Right lung (tissue), 10 donors: Measurements from ENCODE around the gene PMCH. TPM values are rescaled to one million over a fixed set of nuclear protein-coding genes. Genes with fewer than 3 reads are reported as not detected.
"Not testable (repeated sequence)": the region's sequence is repeated elsewhere in the genome, so short reads cannot be mapped to it uniquely, and the experiment has no call there.

ENCODE experiments used
- DNase-seq, 2 donors: peaks; one replicate each; pipeline ENCODE4 v3.0.0-alpha.2; 2013
- long read RNA-seq, 8 donors: transcript quantifications; one replicate each; lab custom pipeline, GENCODE V29; 2026
- polyA plus RNA-seq, 5 donors: library from polyadenylated mRNA; unstranded; fragments of 120-200 nt; gene quantifications; one replicate each; pipeline versions ENCODE4 v1.2.1 to v1.2.3, GENCODE V29; 2013; ENCODE audit warnings: inconsistent platforms in 1 of 5, low replicate concordance in 1 of 5; ENCODE audit not compliant: insufficient read length in 5 of 5, insufficient read depth in 1 of 5

Gene PMCH, protein sequence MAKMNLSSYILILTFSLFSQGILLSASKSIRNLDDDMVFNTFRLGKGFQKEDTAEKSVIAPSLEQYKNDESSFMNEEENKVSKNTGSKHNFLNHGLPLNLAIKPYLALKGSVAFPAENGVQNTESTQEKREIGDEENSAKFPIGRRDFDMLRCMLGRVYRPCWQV
- polyA plus RNA-seq, result 1 to 10 TPM in 1 of 5 donors, under 1 TPM in 3, not detected in 1; 0.23 to 1.0 (median 0.63) TPM
- long read RNA-seq, donor 1, partial matches to known transcripts, result 53 of 53 reads
- long read RNA-seq, donor 1, other reads (novel, unspliced or antisense), result 0 of 53 reads
- long read RNA-seq, donor 2, result 0 reads
- long read RNA-seq, donor 3, result 0 reads
- long read RNA-seq, donor 4, result 0 reads
- long read RNA-seq, donor 5, result 0 reads
- long read RNA-seq, donor 6, result 0 reads
- long read RNA-seq, donor 7, result 0 reads
- long read RNA-seq, donor 8, result 0 reads

DNA sequence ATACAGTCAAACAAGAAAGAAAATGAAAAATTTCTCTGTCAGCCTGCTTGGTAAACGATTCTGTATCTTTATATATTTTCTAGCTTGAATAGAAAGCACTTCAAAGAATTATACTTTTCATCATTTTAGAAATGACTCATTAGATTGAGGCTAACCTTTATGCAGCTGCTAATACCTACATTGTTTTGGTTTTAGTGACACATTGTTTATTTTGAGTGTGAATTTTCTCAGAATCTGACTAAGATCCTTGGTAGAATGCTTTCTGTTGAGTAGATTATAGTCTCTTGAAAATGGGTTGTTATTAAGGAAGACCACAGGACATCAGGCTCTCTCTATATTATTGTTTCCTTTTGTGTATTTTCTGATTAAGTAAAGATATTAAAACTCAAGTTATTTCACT, at the start of gene PMCH:
TSS of gene PMCH (minus strand) at position 45 of the 400 bp plus-strand sequence. CDS start 63 bp downstream, outside the sequence.
- DNase-seq, result no peak

GRCh38 chr12:102240859-102241258, 43.2 kb upstream of the PMCH start:
- DNase-seq, result not testable (repeated sequence)

- DNase-seq, result no peak
Measured at GRCh38 chr12:102234599-102234998, 37.0 kb upstream of the PMCH start.

DNA sequence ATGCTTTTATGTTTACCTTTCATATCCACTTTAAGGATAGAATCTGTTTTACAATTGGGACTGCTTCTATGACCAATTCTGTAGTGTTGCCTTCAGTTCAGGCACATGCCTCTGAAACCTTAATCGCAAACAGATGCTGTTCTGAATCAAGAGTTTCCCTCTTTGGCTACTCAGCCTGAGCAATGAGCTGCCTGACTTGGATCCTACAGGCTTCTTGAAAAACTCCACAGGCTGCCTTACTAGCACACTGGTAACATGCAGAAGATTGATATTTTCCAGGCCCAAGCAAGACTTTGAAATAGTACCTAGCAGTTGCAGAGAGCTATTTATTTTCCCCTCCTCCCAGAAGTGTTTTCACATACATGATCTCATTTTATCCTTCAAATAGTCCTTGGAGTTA, 34.8 kb upstream of the PMCH start:
- no peak for DNase-seq

DNA sequence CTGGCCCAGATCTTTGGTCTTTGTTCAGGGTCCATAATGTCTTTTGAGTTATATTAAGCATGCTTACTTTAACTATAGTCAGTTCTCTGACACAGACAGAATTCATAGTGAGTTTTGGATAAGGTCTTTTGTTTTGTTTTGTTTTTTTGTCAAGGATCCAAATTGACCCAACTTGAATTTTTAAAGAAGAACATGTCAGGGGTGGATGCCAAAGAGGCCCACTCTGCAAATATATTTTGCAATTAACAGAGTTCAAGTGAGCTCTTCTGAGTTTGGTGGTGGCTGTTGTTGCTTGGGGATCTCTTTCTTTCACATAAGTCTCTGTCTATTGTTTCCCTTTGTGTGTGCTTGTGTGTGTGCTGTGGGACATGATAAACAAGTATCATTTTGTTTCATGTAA, 34.4 kb upstream of the PMCH start:
- no peak for DNase-seq

- no peak for DNase-seq
Measured at GRCh38 chr12:102227954-102228353, 30.3 kb upstream of the PMCH start.

GRCh38 chr12:102220736-102221135, 23.1 kb upstream of the PMCH start:
- no peak for DNase-seq

GRCh38 chr12:102215992-102216691, 18.5 kb upstream of the PMCH start:
- DNase-seq, result no peak

DNA sequence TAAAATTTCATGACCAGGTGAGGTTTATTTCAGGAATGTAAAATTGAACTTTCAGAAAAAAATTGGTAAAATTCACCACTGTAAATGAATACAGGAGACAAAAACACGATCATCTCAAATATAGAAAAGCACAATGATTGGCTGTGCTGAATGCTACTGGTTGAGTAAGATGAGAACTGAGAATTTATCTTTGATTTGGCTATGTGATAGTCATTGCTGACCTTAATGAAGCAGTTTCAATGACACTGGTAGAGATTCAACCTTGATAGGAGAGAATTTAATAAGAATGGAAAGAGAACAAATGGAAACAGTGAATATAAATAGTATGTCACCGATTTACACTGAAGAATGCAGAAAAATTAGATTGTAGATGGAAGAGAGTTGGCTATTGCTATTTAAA, 6.4 kb upstream of the PMCH start:
- no peak for DNase-seq

- DNase-seq, result no peak
Measured at GRCh38 chr12:102202556-102202955, 4.9 kb upstream of the PMCH start.

- no peak for DNase-seq
Measured at GRCh38 chr12:102201436-102202061, 3.9 kb upstream of the PMCH start.

- no peak for DNase-seq
Measured at GRCh38 chr12:102195826-102196225, 1.8 kb downstream of the PMCH start.

DNA sequence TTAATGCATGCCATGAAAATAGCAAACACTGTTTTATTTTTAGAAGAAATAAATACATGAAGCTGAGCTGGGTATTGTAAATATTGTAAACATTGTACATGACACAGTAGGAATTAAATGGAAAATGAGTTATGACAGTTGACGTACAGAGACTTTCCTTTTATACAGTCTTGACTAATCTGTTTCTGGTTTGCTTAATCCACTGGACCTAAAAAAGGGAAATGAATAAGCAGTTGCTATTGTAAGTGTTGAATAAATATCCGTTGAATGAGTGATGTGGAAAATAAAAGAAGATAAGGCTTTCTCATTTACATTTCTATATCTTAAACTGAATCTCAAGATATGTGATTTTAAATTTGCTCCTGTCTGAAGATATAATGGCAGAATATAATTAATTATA, 15.0 kb downstream of the PMCH start:
- DNase-seq, result no peak

- no peak for DNase-seq
Measured at GRCh38 chr12:102174761-102175160, 22.9 kb downstream of the PMCH start.

DNA sequence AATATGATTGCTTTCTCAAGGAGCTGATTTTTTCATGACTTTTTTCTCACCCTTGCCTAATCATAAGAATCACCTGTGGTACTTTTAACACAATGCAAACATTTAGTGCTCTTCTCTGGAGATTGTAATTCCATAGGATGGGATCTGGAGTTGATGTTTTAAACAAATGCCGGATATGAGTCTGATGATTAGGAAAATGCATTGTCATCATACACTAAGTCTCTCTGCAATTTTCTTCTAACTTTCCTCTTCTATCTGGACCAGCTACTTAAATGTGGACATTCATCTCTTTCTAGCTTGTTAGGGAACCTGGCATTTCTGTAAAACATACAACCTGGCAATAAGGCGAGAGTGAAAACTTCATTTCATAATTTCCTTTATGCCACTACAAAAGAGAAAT, 23.5 kb downstream of the PMCH start:
- DNase-seq, result no peak

- peak; percentile 18 to 33 for DNase-seq
Measured at GRCh38 chr12:102172436-102172835, 25.2 kb downstream of the PMCH start.

DNA sequence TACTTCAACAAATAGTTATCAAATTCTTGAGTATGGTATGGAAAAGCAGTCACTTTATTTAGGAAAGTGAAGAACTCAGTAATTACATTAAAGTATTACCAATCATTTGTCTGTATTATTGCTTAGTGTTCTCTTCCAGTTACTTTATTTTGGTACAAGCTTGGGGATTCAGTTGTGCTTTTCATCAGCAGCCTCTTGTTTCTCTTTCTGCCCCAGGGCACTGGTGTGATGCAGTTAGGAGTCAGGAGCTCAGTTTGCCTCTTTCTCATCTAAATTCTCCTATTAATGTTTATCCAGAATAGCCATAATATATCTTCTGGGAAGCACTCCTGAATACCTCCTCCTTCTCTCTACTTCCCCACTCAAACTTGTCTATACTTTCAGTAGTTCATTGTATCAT, 25.7 kb downstream of the PMCH start:
- DNase-seq, result no peak

- DNase-seq, result peak; percentile 21 to 22
Measured at GRCh38 chr12:102169922-102170621, 27.6 kb downstream of the PMCH start.

DNA sequence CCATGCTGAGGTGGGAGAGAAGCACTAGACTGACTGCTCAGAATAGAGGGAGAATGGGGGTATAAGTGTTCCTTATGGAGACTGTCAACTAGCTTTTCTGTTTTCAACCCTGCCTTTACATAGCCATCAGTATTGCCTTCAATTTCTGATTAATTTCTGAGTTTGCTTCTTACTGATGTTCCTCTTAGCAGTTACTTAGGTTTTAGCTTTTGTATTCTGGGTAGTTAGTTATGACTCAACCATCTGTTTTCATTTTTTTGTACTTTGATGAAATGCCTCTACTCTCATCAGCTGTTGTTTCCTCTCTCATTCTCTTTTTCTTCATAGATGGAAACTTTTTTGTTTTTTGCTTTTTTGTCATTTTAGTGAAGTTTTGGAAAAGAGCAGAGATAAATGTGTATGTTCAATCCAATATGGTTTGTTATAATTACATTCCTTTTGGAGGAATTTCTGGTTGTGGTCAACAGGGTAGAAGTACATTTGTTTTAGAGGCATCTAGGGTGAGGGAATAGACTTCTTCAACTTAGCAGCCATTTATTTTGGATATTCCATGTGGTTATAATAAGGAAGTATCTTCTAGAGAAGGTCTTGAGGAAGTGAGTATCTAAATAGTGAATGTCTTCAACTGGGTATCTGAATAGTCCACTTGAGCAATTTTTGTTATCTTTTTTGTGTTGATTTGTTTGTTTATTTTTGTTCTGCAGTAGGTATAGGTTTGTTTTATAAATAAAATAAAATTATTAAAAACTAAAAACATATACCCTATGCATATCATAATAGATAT, 29.6 kb downstream of the PMCH start:
- DNase-seq, result no peak

DNA sequence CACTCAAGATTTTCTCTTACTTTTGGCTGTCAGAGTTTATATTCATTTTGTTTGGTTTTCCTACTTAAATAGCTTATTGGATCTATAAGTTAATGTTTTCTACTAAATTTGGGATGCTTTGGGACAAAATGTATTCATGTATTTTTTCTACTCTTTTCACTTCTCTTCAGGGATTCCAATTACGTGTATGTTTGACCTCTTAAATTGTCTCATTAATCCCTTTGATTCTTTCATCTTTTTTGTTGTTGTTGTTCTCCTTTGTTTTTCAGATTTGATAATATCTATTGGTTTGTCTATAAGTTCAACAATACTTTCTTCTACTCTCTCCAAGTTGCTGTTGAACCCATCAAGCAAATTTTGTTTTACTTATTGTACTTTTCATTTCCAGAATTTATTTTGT, 34.2 kb downstream of the PMCH start:
- DNase-seq, result no peak

DNA sequence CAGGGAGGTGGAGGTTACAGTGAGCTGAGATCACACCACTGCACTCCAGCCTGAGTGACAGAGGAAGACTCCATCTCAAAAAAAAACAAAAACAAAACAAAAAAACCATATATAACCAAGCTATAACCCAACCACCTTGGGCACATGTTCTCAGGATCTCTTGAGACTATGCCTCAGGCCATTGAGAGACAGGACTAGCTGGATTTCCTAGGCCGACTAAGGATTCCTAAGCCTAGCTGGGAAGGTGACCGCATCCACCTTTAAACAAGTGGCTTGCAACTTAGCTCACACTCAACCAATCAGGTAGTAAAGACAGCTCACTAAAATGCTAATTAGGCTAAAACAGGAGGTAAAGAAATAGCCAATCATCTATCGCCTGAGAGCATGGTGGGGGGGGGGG, 42.4 kb downstream of the PMCH start:
- DNase-seq, result not testable (repeated sequence)
